NOMO-1 treated with DMSO at 0.1 percent for 48 hours (cell line): ENCODE results near the gene DGKZ.
"Not testable (repeated sequence)": the region's sequence is repeated elsewhere in the genome, so short reads cannot be mapped to it uniquely, and the experiment has no call there.

Source experiments
- DNase-seq: peaks from one replicate; lab custom pipeline; 2025; ENCODE audit not compliant: unreplicated experiment; lab: John Stamatoyannopoulos, UW

The DGKZ gene

GRCh38 chr11:46346886-46347636 lies at the start of gene DGKZ:
Gene DGKZ, plus strand, starts transcription at chr11:46347463. Its CDS starts 197 bp downstream, at chr11:46347660.
- peak; percentile 74 for DNase-seq

- peak; percentile 57 for DNase-seq
These were observed 48.4 kb upstream of the DGKZ start for GRCh38 chr11:46298699-46299433.

- DNase-seq, result no peak
These were observed 47.8 kb upstream of the DGKZ start for GRCh38 chr11:46299451-46299961.

GRCh38 chr11:46300270-46300669 lies 47.0 kb upstream of the DGKZ start:
- DNase-seq, result no peak

GRCh38 chr11:46302866-46303265 lies 44.4 kb upstream of the DGKZ start:
- DNase-seq, result peak; percentile 82

- DNase-seq, result not testable (repeated sequence)
These were observed 43.2 kb upstream of the DGKZ start for GRCh38 chr11:46304036-46304435.

- no peak for DNase-seq
These were observed 42.6 kb upstream of the DGKZ start for GRCh38 chr11:46304605-46305179.

GRCh38 chr11:46305295-46305694 lies 42.0 kb upstream of the DGKZ start:
- peak; percentile 95 for DNase-seq

- DNase-seq, result no peak
These were observed 40.9 kb upstream of the DGKZ start for GRCh38 chr11:46306296-46306853.

GRCh38 chr11:46307369-46307768 lies 39.9 kb upstream of the DGKZ start:
- DNase-seq, result no peak

GRCh38 chr11:46307785-46308341 lies 39.4 kb upstream of the DGKZ start:
- no peak for DNase-seq

- DNase-seq, result peak; percentile 53
These were observed 38.4 kb upstream of the DGKZ start for GRCh38 chr11:46308631-46309419.

GRCh38 chr11:46309814-46310259 lies 37.4 kb upstream of the DGKZ start:
- DNase-seq, result peak; percentile 58

- peak; percentile 61 for DNase-seq
These were observed 32.1 kb upstream of the DGKZ start for GRCh38 chr11:46315033-46315738.

GRCh38 chr11:46315783-46316563 lies 31.3 kb upstream of the DGKZ start:
- DNase-seq, result no peak

GRCh38 chr11:46319074-46319453 lies 28.2 kb upstream of the DGKZ start:
- no peak for DNase-seq

- DNase-seq, result peak; percentile 85
These were observed 25.5 kb upstream of the DGKZ start for GRCh38 chr11:46321757-46322156.

- no peak for DNase-seq
These were observed 24.5 kb upstream of the DGKZ start for GRCh38 chr11:46322759-46323158.
